Erythroblast (primary cell): ENCODE data around the gene IRF3.

Experiments used
- GATA1 ChIP-seq: IDR thresholded peaks from 2 replicates; pipeline ENCODE4 v1.6.1; 2011; ENCODE audit warnings: low read depth, mild to moderate bottlenecking, control low read depth, low read length, moderate library complexity
- POLR2A ChIP-seq: IDR thresholded peaks from 2 replicates; pipeline ENCODE4 v1.6.1; 2011; ENCODE audit warnings: mild to moderate bottlenecking, low read length

DNA sequence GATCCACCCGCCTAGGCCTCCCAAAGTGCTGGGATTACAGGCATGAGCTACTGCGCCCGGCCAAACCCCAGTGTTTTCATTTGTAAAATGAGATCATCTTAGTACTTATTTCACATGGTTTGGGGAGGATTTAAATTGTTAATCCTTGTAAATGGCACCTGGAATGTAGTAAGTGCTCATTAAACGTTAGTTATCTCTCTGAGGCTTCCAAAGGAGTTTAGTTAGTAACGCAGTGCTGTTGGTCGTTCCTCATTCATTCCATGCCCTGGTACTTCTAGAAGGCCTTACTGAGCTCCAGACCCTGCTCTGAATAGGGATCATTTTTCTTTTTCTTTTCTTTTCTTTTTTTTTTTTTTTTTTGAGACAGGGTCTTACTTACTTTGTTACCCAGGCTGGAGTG, 30.5 kb upstream of the IRF3 start:
- TF ChIP-seq POLR2A (no peak), GATA1 (no peak)
